Stomach (tissue), 4 donors: Measurements from ENCODE around the gene BRD3OS.

Experiments used
- EP300 ChIP-seq: sonication (generic); formaldehyde crosslinking; IDR thresholded peaks from one replicate; pipeline ENCODE4 v1.6.1; 2017; ENCODE audit warnings: antibody characterized with exemption
- POLR2A ChIP-seq, 4 donors: fragments of 450-650 bp; IDR thresholded peaks; one replicate each; pipeline ENCODE4 v1.6.1; 2016; ENCODE audit warnings: antibody characterized with exemption in 4 of 4, control low read depth in 2 of 4, mild to moderate bottlenecking in 1 of 4, moderate library complexity in 1 of 4
- POLR2AphosphoS5 ChIP-seq, 3 donors: sonication (generic); formaldehyde crosslinking; IDR thresholded peaks; one replicate each; pipeline ENCODE4 v1.6.1; 2016; ENCODE audit warnings: antibody characterized with exemption in 3 of 3
- TF ChIP-seq, protein P1 (sequence below), 7 experiments: fragments of 450-650 bp in 4 of 7; fragments of 200-600 bp in 3 of 7; sonication (generic) in 3 of 7; IDR thresholded peaks; one replicate each; pipeline ENCODE4 v1.5.1; 2016 to 2019; ENCODE audit warnings: antibody characterized with exemption in 7 of 7, control low read depth in 2 of 7, mild to moderate bottlenecking in 1 of 7

DNA sequence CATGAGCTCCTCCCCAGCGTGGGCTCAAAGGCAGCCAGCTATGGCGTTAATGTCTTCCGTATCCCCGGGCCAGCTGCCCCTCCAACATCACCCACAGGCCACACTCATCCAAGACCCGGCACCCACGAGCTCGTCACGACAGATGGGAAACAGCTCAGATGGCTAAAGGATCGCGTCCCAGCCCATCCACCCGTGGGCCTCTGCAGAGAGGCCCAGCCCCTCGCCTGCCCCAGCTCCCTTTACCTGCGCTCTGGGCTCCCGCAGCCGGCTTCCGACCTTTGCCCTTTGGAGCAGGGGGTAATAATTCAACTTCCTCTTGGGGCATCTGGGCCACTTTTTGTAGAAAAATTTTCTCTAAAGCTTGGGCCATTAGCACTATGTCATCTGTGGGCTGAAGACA, 26.0 kb downstream of the BRD3OS start:
- TF ChIP-seq, protein P1, sequence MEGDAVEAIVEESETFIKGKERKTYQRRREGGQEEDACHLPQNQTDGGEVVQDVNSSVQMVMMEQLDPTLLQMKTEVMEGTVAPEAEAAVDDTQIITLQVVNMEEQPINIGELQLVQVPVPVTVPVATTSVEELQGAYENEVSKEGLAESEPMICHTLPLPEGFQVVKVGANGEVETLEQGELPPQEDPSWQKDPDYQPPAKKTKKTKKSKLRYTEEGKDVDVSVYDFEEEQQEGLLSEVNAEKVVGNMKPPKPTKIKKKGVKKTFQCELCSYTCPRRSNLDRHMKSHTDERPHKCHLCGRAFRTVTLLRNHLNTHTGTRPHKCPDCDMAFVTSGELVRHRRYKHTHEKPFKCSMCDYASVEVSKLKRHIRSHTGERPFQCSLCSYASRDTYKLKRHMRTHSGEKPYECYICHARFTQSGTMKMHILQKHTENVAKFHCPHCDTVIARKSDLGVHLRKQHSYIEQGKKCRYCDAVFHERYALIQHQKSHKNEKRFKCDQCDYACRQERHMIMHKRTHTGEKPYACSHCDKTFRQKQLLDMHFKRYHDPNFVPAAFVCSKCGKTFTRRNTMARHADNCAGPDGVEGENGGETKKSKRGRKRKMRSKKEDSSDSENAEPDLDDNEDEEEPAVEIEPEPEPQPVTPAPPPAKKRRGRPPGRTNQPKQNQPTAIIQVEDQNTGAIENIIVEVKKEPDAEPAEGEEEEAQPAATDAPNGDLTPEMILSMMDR (IDR thresholded peaks at IDR 0.05): no peak
- TF ChIP-seq EP300: no peak
- no peak for TF ChIP-seq POLR2A (IDR thresholded peaks at IDR 0.05)
- TF ChIP-seq POLR2AphosphoS5 (IDR thresholded peaks at IDR 0.05): no peak
